ENCODE results near the gene CCT7.

DNA sequence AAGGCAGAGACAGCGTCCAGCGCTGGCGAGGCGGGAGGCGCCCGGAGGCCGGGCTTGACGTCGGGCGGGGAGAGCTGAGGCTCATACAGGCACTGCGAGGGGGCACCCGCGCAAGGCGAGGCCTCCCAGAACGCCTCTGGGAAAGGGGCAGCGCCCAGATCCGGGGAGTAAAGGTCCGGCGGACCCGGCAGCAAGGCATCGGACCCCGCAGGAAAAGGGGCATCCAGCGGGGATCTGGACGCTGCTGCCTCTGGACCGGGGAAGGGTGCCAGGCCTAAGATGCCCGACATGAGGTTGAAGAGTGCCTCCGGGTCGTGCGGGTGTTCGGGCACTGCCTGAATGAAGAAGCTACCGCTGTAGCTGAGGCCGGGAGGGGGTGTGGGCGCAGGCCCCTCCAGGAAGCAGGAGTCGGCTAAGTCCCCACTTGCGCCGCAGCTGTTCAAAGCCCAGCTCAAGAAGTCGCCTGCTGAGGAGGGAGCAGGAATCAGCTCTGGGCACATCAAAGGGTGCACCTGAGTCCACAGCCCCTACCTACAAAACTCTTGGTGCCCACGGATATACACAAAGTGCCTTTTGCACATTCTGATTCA lies 58.3 kb downstream of the CCT7 start:
- no peak for TF ChIP-seq EZH2phosphoT487 (IDR thresholded peaks at IDR 0.05; ENCODE audit: borderline replicate concordance, low read length)
- TF ChIP-seq, protein P1, sequence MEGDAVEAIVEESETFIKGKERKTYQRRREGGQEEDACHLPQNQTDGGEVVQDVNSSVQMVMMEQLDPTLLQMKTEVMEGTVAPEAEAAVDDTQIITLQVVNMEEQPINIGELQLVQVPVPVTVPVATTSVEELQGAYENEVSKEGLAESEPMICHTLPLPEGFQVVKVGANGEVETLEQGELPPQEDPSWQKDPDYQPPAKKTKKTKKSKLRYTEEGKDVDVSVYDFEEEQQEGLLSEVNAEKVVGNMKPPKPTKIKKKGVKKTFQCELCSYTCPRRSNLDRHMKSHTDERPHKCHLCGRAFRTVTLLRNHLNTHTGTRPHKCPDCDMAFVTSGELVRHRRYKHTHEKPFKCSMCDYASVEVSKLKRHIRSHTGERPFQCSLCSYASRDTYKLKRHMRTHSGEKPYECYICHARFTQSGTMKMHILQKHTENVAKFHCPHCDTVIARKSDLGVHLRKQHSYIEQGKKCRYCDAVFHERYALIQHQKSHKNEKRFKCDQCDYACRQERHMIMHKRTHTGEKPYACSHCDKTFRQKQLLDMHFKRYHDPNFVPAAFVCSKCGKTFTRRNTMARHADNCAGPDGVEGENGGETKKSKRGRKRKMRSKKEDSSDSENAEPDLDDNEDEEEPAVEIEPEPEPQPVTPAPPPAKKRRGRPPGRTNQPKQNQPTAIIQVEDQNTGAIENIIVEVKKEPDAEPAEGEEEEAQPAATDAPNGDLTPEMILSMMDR (conservative IDR thresholded peaks at IDR 0.05; ENCODE audit: low read depth, low read length) = no peak

Measured in PC-3 (cell line).